Breast epithelium (tissue), 3 donors: ENCODE data around the gene MPC2.

Source experiments
- CTCF ChIP-seq, 3 donors: fragments of 450-650 bp; IDR thresholded peaks; one replicate each; pipeline ENCODE4 v1.5.1; 2016 to 2017; ENCODE audit warnings: antibody characterized with exemption in 3 of 3, mild to moderate bottlenecking in 3 of 3, moderate library complexity in 3 of 3
- POLR2A ChIP-seq: fragments of 450-650 bp; IDR thresholded peaks from one replicate; pipeline ENCODE4 v1.6.1; 2016; ENCODE audit warnings: antibody characterized with exemption, mild to moderate bottlenecking, moderate library complexity

GRCh38 chr1:167881069-167881468 lies 55.8 kb downstream of the MPC2 start:
- TF ChIP-seq CTCF (IDR thresholded peaks at IDR 0.05), result no peak
- TF ChIP-seq POLR2A, result no peak
